HG03558 (cell line): Measurements from ENCODE around the gene PKD2.
"Not testable (repeated sequence)": the region's sequence is repeated elsewhere in the genome, so short reads cannot be mapped to it uniquely, and the experiment has no call there.

ENCODE experiments used
- ATAC-seq: cut with Tn5 transposase; IDR thresholded peaks from one replicate; pipeline ENCODE4 v1.9.1; 2021; ENCODE audit warnings: moderate number of reproducible peaks; ENCODE audit not compliant: unreplicated experiment; ENCODE audit errors: extremely low read depth

PKD2 gene

DNA sequence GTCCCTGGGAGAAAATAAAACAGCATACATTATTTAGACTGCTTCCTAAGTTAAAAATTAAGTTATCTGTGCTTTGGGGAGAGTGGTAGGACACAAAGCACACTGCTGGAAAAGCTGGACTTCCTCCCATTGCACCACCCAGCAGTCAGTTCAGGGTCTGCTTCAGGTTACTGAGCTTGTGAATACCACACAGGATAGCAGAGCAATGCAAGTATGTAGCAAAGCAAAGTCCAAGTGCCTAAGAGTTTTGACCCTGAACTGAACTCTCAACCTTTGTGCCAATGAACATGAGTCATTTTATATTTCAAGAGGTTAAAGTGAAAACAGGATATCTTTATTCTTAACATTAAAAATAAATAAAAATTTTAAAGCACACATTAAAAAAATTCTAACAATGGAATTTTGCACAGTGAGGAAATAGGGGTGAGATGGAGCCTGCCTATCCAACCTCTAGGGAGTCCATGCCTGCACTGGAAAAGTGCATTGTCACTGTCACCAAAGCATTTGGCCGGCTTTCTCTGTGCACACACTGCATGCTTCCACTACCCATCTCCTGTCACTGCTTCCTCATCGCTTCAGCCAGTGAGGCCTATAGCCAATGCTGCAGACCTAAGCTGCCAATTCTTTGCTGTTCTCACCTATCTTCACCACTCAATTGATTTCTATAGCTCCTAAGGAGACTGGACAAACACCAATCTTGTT is 100.1 kb downstream of the PKD2 start:
- no peak for ATAC-seq

DNA sequence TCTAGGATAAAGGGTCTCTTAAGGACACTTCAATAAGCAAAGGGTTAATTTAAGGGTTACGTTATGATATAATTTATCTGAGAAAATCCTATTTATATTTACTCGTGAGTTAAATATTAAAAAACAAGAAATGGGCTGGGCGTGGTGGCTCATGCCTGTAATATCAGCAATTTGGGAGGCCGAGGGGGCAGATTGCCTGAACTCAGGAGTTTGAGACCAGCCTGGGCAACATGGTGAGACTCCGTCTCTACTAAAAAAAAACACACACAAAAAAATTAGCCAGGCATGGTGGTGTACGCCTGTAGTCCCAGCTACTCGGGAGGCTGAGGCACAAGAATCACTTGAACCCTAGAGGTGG is 100.7 kb downstream of the PKD2 start:
- not testable (repeated sequence) for ATAC-seq

DNA sequence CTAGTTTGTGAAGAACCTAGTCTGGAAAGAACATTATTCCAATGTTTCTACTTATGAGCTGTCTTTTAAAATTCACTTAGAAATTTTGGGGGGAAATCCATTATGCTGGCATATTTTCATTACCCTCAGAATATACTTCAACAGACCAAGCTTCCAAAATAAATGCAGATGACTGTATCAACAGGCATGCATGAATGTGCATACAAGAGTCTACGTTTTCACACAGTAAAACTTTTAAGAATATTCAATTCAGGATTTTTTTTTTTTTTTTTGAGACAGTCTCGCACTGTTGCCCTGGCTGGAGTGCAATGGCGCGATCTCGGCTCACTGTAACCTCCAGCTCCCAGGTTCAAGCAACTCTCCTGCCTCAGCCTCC is 101.3 kb downstream of the PKD2 start:
- ATAC-seq: no peak

DNA sequence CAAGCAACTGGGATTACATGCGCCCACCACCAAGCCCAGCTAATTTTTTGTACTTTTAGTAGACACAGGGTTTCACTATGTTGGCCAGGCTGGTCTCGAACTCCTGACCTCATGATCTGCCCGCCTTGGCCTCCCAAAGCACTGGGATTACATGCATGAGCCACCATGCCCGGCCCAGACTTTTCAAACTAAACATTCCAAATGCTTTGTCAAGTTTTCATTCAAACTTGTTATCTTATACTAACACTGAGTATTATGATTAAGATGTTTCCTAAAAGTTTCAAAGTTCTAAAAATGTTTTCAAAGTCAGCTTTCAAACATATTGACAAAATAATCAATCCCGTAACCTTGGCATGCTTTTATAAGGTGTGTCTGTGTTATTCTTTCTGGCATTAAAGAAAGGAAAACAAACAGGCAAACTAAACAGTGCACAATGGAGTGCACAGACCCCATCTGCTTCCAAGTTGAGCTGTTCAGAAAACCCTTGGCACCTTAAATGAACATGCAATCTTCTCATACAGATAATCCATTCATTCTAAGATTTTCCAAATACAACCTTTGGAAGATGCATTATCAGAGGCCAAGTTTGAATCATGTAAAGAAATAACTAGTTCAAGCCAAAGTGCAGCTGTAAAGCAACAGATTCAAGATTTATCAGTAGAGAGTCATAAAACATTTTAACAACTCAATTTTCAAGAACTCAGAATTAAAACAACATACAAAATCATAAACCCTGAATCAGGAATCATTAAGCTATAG is 101.9 kb downstream of the PKD2 start:
- ATAC-seq: no peak

DNA sequence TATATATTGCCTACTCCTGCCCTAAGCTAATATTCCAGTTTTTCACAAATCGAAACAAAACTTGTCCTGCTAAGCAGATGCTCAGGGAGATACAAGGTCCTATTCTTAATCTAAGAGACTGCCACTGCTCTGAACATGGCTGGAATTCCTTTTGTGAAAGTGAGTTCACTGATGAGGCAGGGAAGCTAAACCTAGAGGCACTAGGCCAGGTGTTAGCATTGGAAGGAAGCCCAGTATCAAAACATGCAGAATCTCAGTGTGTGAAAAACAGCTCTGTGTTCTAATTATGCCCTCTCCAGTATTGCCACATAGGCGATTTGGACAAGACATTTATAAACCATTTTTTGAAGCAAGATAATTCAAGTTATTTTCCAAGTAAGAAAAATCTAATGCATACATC is 103.4 kb downstream of the PKD2 start:
- no peak for ATAC-seq

DNA sequence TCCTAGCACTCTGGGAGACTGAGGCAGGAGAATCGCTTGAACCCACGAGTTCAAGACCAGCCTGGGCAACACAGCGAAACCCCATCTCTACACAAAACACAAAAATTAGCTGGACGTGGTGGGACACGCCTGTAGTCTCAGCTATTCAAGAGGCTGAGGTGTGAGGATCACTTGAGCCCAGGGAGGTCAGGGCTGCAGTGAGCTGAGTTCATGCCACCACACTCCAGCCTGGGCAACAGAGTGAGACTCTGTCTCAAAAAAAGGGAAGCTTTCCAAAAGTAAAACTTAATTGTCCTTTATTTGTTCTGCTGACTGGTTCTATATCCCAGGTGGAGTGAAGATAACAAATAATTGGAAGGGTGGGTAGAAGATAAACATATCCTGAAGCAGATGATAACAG is 105.4 kb downstream of the PKD2 start:
- no peak for ATAC-seq

DNA sequence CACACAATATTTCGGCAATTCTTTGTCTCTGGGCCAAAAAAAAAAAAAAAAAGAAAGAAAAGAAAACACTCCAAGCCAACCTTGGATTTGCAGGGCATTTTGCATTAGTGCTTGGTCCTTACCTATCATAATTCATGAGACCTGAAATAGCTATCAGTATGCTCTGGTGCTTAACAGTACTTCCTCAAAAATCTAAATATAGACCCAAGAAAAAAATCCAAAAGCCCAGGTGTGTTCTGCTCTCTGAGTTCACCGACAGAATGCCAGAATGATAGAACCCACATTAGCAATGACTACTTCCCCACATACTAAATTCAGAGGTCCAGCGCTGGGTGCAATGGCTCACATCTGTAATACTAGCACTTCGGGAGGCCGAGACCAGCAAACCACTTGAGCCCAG is 108.2 kb downstream of the PKD2 start:
- no peak for ATAC-seq

DNA sequence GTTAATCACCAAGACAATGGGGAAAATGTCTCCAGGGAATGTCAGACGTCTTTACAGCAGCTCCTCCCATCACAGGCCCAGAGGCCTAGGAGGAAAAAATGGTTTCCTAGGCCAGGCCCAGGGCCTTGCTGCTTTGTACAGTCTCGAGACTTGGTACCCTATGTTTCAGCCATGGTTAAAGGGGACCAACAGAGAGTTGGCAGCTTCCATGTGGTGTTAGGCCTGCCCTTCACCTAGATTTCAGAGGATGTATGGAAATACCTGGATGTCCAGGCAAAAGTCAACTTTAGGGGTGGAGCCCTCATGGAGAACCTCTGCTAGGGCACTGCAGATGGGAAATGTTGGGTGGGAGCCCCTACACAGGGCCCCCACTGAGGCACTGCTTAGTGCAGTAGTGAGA is 112.5 kb downstream of the PKD2 start:
- ATAC-seq: no peak

DNA sequence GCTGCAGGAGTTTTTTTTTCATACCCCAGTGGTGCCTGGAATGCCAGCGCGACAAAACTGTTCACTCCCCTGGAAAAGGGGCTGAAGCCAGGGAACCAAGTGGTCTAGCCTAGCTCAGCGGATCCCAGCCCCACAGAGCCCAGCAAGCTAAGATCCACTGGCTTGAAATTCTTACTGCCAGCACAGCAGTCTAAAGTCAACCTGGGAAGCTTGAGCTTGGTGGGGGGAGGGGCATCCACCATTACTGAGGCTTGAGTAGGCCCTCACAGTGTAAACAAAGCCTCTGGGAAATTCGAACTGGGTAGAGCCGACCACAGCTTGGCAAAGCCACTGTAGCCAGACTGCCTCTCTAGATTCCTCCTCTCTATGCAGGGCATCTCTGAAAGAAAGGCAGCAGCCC is 114.8 kb downstream of the PKD2 start:
- not testable (repeated sequence) for ATAC-seq
